GM19025 (cell line): ENCODE measurements around the gene HOXC4.
A peak's percentile ranks its signal among the peaks of the same experiment; 100 is the strongest.
"Not testable (repeated sequence)": the region's sequence is repeated elsewhere in the genome, so short reads cannot be mapped to it uniquely, and the experiment has no call there.

Source experiments
- ATAC-seq: cut with Tn5 transposase; IDR thresholded peaks from one replicate; pipeline ENCODE4 v1.9.1; 2021; ENCODE audit warnings: mild to moderate bottlenecking, low read depth, moderate library complexity; ENCODE audit not compliant: unreplicated experiment

Gene HOXC4

GRCh38 chr12:54053003-54053750, 458 bp upstream of the HOXC4 start:
- ATAC-seq = peak; percentile 59

GRCh38 chr12:54054742-54055194, 1.1 kb downstream of the HOXC4 start:
- ATAC-seq = no peak

GRCh38 chr12:54055552-54055951, 1.9 kb downstream of the HOXC4 start:
- ATAC-seq = no peak

- no peak for ATAC-seq
Observed at GRCh38 chr12:54056110-54056509, 2.5 kb downstream of the HOXC4 start.

GRCh38 chr12:54058128-54058768, 4.6 kb downstream of the HOXC4 start:
- no peak for ATAC-seq

GRCh38 chr12:54059668-54060067, 6.0 kb downstream of the HOXC4 start:
- no peak for ATAC-seq

GRCh38 chr12:54060174-54060974, 6.7 kb downstream of the HOXC4 start:
- ATAC-seq = no peak

GRCh38 chr12:54060975-54061778, 7.5 kb downstream of the HOXC4 start:
- no peak for ATAC-seq

- ATAC-seq = no peak
Observed at GRCh38 chr12:54065677-54066076, 12.0 kb downstream of the HOXC4 start.

- ATAC-seq = no peak
Observed at GRCh38 chr12:54066408-54066807, 12.8 kb downstream of the HOXC4 start.

- no peak for ATAC-seq
Observed at GRCh38 chr12:54068418-54069070, 14.9 kb downstream of the HOXC4 start.

GRCh38 chr12:54071942-54072341, 18.3 kb downstream of the HOXC4 start:
- no peak for ATAC-seq

GRCh38 chr12:54074308-54074707, 20.7 kb downstream of the HOXC4 start:
- ATAC-seq = no peak

- ATAC-seq = no peak
Observed at GRCh38 chr12:54075409-54075808, 21.8 kb downstream of the HOXC4 start.

GRCh38 chr12:54075974-54076373, 22.3 kb downstream of the HOXC4 start:
- ATAC-seq = no peak

GRCh38 chr12:54077843-54078242, 24.2 kb downstream of the HOXC4 start:
- ATAC-seq = not testable (repeated sequence)

- not testable (repeated sequence) for ATAC-seq
Observed at GRCh38 chr12:54079115-54079514, 25.5 kb downstream of the HOXC4 start.

- not testable (repeated sequence) for ATAC-seq
Observed at GRCh38 chr12:54080008-54080924, 26.6 kb downstream of the HOXC4 start.

GRCh38 chr12:54081053-54081514, 27.4 kb downstream of the HOXC4 start:
- not testable (repeated sequence) for ATAC-seq
